SK-N-SH treated with all-trans-retinoic acid at 6 μM for 48 hours (cell line): ENCODE measurements around the gene POLR1B.
"Not testable (repeated sequence)": the region's sequence is repeated elsewhere in the genome, so short reads cannot be mapped to it uniquely, and the experiment has no call there.

Source experiments
- ARNTL ChIP-seq: fragments of 450-650 bp; formaldehyde crosslinking; IDR thresholded peaks from 2 replicates; pipeline ENCODE4 v1.5.0; 2020; ENCODE audit warnings: low read depth, mild to moderate bottlenecking, moderate library complexity, borderline replicate concordance
- CREB5 ChIP-seq: fragments of 250-450 bp; sonication (Bioruptor Pico); IDR thresholded peaks from 2 replicates; pipeline ENCODE4 v1.5.1; 2020; ENCODE audit warnings: low read depth, mild to moderate bottlenecking, moderate library complexity
- GLIS3 ChIP-seq: fragments of 250-450 bp; sonication (Bioruptor Pico); IDR thresholded peaks from 2 replicates; pipeline ENCODE4 v1.5.0; 2020; ENCODE audit warnings: mild to moderate bottlenecking, moderate library complexity
- PATZ1 ChIP-seq: fragments of 250-450 bp; sonication (Bioruptor Pico); IDR thresholded peaks from 2 replicates; pipeline ENCODE4 v1.8.0; 2020; ENCODE audit warnings: mild to moderate bottlenecking, moderate library complexity, borderline replicate concordance
- PPARA ChIP-seq: fragments of 250-450 bp; sonication (Bioruptor Pico); IDR thresholded peaks from 2 replicates; pipeline ENCODE4 v1.5.0; 2020; ENCODE audit warnings: mild to moderate bottlenecking, borderline replicate concordance
- TCF4 ChIP-seq: fragments of 250-450 bp; sonication (Bioruptor Pico); IDR thresholded peaks from 2 replicates; pipeline ENCODE4 v1.8.0; 2021; ENCODE audit warnings: mild to moderate bottlenecking, moderate library complexity, borderline replicate concordance
- ZFP3 ChIP-seq: fragments of 250-450 bp; sonication (Bioruptor Pico); IDR thresholded peaks from 2 replicates; pipeline ENCODE4 v1.5.0; 2020; ENCODE audit warnings: mild to moderate bottlenecking, moderate library complexity

- not testable (repeated sequence) for TF ChIP-seq GLIS3 (CRISPR knock-in tag); PATZ1 (CRISPR knock-in tag); TCF4; ZFP3 (CRISPR knock-in tag); PPARA (CRISPR knock-in tag); CREB5 (CRISPR knock-in tag); ARNTL (CRISPR knock-in tag)
These were observed 67.1 kb downstream of the POLR1B start for GRCh38 chr2:112609320-112609719.
